ENCODE results near the gene DNAJC5.

DNA sequence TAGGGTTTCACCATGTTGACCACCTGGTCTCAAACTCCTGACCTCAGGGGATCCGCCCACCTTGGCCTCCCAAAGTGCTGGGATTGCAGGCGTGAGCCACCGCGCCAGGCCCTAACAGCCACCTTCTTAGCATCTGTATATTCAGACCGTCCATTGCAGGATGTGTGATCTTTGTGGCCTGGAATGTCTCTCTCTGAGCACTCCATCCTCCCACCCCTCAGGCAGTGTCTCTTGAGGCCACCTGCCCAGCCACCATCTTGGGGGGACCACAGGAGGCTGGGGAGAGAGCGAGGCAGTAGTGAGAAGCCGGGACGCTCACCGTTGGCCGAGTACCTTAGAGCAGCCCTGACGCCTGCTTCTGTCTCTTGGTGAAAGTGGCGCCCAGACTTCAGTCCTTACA is 18.8 kb downstream of the DNAJC5 start:
- TF ChIP-seq, protein P1, sequence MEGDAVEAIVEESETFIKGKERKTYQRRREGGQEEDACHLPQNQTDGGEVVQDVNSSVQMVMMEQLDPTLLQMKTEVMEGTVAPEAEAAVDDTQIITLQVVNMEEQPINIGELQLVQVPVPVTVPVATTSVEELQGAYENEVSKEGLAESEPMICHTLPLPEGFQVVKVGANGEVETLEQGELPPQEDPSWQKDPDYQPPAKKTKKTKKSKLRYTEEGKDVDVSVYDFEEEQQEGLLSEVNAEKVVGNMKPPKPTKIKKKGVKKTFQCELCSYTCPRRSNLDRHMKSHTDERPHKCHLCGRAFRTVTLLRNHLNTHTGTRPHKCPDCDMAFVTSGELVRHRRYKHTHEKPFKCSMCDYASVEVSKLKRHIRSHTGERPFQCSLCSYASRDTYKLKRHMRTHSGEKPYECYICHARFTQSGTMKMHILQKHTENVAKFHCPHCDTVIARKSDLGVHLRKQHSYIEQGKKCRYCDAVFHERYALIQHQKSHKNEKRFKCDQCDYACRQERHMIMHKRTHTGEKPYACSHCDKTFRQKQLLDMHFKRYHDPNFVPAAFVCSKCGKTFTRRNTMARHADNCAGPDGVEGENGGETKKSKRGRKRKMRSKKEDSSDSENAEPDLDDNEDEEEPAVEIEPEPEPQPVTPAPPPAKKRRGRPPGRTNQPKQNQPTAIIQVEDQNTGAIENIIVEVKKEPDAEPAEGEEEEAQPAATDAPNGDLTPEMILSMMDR (IDR thresholded peaks at IDR 0.05) = no peak
- TF ChIP-seq EZH2 (IDR thresholded peaks at IDR 0.05; ENCODE audit: borderline replicate concordance, insufficient read depth, low read depth, low read length, poor library complexity, severe bottlenecking) = no peak

Measured in B cell (primary cell).